CD1c-positive myeloid dendritic cell (primary cell): ENCODE measurements around the gene DNMBP.
A peak's percentile ranks its signal among the peaks of the same experiment; 100 is the strongest.
"Not testable (repeated sequence)": the region's sequence is repeated elsewhere in the genome, so short reads cannot be mapped to it uniquely, and the experiment has no call there.

Source experiments
- DNase-seq: peaks from one replicate; pipeline ENCODE4 v3.0.0-alpha.2; 2016; ENCODE audit errors: extremely low spot score

Gene DNMBP

DNA sequence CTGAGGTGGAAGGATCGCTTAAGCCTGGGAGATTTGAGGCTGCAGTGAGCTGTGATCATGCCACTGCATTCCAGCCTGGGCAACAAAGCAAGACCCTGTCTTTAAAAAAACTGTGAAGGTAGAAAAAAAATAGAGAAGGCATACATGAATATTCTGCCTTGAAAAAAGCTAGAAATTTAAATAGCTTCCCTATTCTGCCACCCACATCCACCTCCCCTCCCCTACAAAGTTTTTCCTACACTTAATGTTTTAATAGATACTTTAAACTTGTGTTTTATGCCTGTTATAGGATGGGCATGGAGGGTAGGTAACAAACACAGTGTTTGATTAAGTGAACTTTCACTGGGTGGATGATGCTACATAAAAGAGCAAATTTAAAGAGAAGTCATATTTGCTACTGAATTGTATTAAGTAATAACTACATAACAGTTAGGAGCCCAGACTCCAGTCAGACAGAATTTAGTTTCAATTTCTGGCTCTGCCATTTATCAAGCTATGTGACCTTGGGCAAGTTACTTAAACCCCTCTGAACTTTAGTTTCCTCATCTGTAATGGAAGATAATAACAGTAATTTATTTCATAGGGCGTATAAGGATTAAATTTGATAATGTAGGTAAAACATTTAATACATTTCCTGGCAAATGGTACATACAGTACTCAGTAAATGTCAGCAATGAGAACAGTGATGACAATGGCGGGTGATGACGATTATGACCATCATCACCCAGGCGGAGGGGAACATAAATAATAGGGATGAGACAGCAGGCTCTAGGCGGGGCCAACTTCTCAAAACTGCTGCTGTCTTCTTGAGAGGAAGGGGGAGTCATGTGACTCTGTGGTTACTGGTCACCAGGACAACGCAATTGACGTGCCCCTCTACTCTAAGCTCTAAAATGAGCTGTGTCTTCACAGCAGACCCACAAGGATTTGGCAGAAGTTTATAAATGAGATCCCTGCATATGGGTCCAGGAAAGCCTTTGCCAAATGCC is 15.8 kb downstream of the DNMBP start:
- DNase-seq, result peak; percentile 92

DNA sequence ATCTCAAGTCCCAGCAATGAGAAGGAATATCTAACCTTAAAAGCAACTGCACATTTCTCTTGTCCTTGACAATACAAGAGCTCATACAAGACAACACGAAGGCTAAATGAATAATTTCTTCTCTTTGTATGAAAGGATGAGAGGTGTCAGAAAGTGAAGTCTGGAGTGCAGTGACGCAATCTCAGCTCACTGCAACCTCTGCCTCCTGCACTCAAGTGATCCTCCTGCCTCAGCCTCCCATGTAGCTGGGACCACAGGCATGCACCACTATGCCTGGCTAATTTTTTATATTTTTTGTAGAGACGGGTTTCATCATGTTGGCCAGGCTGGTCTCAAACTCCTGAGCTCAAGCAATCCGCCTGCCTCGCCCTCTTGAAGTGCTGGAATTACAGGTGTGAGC is 24.1 kb downstream of the DNMBP start:
- not testable (repeated sequence) for DNase-seq

GRCh38 chr10:99984211-99985034 is 25.3 kb downstream of the DNMBP start:
- DNase-seq, result no peak

DNA sequence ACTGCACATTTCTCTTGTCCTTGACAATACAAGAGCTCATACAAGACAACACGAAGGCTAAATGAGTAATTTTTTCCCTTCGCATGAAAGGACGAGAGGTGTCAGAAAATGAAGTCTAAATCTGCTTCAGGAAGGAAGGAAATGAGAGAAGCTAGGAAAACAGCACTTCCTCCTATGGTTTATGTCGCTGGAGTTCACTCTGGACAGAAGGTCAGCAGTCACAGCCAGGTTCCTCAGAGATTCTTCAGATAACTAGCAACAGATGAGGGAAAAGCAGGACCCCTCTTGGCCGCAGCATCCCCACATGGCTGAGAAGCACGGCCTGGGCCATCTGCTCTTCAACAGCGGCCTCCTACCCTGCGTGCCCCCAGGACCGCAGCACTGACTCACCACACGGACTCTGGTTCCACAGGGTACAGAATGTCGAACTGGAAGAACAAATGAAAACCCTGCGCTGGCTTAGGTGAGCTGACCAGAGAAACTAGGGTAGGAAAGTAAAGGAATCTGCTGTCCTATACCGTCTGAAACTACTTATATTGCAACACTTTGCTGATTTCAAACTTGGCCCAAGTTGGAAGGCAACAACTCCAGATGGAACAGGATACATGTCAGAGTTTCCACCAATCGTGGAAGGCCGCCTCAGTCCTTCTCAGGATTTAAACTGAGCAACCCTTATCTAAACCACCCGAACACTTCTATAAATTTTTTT is 26.3 kb downstream of the DNMBP start:
- peak; percentile 43 for DNase-seq

- no peak for DNase-seq
Measured at GRCh38 chr10:99982728-99983127, 27.0 kb downstream of the DNMBP start.

GRCh38 chr10:99981581-99982199 is 28.1 kb downstream of the DNMBP start:
- peak; percentile 51 for DNase-seq

DNA sequence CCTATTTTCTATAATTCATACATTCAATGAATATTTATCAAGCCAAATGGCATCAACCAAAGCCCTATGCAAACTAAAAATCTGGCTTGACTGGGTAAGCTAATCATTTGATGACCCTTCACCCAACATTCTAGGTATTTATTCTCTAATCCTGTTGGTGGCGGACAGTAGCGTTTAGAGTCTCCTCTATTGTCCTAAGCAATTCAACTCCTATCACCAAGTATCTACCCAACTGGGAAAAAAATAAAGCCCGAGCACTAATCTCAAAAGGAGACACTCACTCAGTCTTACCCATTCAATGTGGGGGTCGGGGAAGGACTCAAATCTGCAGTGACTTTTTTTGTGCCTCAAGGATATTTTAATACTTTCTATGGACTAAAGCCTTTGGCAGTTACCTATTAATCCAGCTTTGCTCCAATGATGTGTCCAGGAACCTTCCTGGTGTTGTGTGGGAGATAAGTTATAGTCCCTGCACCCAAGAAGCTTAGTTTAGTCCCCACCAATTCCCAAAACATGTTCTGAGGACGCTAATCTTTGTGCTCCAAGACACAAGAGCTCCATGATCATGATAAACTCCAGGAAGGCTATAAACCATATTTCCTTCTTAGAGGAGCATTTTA is 30.6 kb downstream of the DNMBP start:
- DNase-seq, result no peak

- DNase-seq, result no peak
Measured at GRCh38 chr10:99977916-99978315, 31.8 kb downstream of the DNMBP start.

GRCh38 chr10:99976886-99977665 is 32.7 kb downstream of the DNMBP start:
- no peak for DNase-seq

GRCh38 chr10:99975942-99976809 is 33.6 kb downstream of the DNMBP start:
- no peak for DNase-seq

DNA sequence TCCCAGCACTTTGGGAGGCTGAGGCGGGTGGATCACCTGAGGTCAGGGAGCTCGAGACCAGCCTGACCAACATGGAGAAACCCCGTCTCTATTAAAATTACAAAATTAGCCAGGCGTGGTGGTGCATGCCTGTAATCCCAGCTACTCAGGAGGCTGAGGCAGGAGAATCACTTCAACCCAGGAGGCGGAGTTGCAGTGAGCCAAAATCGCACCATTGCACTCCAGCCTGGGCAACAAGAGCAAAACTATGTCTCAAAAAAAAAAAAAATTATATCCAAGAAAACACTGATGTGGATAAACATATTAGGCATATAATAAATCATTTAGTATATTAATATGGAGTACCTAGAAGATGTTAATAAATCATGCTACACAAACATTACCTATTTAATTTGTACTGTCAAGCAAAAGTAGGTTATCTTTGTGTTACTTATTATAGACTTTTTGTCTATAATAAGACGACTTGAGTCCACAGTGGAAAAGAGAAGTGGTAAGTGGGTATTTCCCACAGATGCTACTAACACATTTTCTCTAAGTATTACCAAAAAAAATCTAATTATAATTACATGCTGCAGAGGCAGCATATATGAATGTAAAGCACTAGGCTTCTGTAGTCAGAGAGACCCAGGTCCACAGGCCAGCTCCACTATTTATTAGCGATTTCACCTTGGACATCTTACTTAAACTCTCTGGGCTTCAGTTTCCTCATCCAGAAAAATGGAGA is 34.5 kb downstream of the DNMBP start:
- no peak for DNase-seq

- no peak for DNase-seq
Measured at GRCh38 chr10:99973190-99973589, 36.6 kb downstream of the DNMBP start.

DNA sequence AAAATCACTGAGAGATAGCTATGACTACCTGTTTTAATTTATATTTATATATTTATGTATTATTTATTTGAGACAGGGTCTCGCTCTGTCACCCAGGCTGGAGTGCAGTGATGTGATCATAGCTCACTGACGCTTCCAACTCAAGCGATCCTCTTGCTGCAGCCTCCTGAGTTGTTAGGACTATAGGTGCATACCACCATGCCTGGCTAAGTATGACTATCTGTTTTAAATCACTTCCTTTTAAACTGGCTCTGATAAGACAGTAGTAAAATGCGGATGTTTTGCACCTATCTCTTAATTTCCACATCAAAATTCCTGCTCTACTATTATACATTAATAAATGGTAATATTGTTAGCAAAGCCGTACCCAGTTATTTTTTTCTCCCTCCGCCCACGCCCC is 41.8 kb downstream of the DNMBP start:
- DNase-seq, result no peak

GRCh38 chr10:99966306-99966705 is 43.4 kb downstream of the DNMBP start:
- DNase-seq, result no peak

DNA sequence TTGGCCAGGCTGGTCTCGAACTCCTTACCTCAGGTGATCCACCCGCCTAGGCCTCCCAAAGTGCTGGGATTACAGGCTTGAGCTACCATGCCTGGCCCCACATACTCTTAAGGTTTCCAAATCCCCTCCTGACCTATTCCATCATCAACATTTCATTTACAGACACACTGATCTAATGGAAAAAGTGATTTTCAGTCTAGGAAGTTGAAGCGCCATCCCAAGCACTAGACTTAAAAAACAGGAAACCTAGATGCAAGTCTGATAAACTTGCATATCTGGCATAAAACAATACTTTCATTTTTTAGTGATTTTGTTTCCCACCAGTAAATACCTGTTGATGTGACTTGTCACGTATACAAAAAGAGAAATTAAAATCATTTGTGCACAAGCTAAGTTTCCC is 44.0 kb downstream of the DNMBP start:
- DNase-seq, result no peak

GRCh38 chr10:99964791-99965190 is 45.0 kb downstream of the DNMBP start:
- no peak for DNase-seq

DNA sequence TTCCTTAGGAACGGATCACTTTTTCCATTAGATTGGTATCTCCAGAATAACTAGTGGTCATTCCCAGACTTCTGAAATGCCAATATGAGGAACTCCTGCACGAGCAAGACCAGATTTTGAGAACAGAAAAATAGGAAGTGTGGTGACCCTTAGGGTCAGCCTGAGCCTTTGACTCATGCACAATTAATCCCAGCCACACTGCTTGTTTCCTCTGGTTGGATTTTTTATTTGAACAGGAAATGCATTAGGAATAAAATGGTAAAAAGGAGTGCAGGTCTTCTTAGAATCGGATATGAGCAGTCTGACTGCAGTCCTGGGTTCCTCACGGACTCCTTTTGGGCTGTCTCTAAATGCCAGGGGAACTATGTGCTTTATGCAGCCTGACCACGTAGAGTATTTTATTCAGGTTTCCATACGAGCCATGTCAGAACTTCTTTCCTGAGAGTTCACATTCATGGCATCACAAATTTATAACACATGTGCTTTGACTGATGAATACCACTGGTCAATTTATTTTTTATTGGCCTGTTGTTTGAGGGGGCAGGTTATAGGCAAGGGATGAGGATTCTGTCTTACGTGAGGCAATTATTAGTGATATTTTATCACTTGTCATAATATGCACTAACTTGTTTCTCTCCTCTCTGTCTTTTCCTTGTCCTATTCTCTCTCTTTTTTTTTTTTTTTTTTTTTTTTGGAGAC is 46.1 kb downstream of the DNMBP start:
- DNase-seq, result not testable (repeated sequence)

DNA sequence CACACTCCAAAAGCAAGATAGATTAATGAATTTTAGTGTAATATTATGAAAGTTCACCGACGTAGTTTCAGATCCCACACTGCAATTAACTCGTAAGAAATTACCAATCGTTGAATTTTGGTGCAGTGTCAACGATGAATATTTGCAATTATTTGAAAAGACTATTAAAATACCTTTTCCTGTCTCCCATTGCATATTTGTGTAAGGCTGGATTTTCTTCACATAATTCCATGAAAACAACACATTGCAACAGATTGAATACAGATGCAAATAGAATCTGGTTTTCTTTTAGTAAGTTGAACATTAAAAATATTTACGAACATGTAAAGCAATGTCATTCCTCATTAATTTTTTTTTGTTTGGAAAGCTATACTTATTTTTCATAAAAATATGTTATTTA is 50.9 kb downstream of the DNMBP start:
- no peak for DNase-seq
